Mesothelial cell of epicardium (in vitro differentiated cells): Measurements from ENCODE around the gene GRID2. TPM values are rescaled to one million over a fixed set of nuclear protein-coding genes. Genes with fewer than 3 reads are reported as not detected.

ENCODE experiments used
- DNase-seq, 2 experiments: peaks; one replicate each; pipeline ENCODE4 v3.0.0; 2021; ENCODE audit warnings: low spot score in 2 of 2; ENCODE audit not compliant: unreplicated experiment in 2 of 2
- H3K27ac Mint-ChIP-seq: 2 replicates; pipeline ENCODE4 v1.8.0; 2021; ENCODE audit warnings: mixed read lengths
- H3K27me3 Mint-ChIP-seq: 2 replicates; pipeline ENCODE4 v1.8.0; 2021; ENCODE audit warnings: low read depth, mixed read lengths
- H3K36me3 Mint-ChIP-seq: 2 replicates; pipeline ENCODE4 v1.8.0; 2021; ENCODE audit warnings: mixed read lengths
- H3K4me1 Mint-ChIP-seq: 2 replicates; pipeline ENCODE4 v1.8.0; 2021; ENCODE audit warnings: mixed read lengths
- H3K4me3 Mint-ChIP-seq: 2 replicates; pipeline ENCODE4 v1.8.0; 2021; ENCODE audit warnings: mild to moderate bottlenecking, moderate library complexity, mixed read lengths
- H3K9me3 Mint-ChIP-seq: 2 replicates; pipeline ENCODE4 v1.8.0; 2021; ENCODE audit warnings: mixed read lengths
- CTCF ChIP-seq: fragments of 200-600 bp; sonication (generic); IDR thresholded peaks from one replicate; pipeline ENCODE4 v1.5.0; 2021; ENCODE audit warnings: antibody characterized with exemption; ENCODE audit not compliant: unreplicated experiment
- total RNA-seq: library from RNA; stranded (reverse); gene quantifications from 3 replicates; pipeline ENCODE4 v1.2.1, GENCODE V29; 2021

Gene GRID2
- total RNA-seq, 1 donor from 2014 or later, result 3.1 TPM

- H3K27ac Mint-ChIP-seq, result no peak overlapping the region
- DNase-seq, result no peak
- H3K4me1 Mint-ChIP-seq, result peaks cover 20% of the 10 kb centered on the region
- peaks cover 20% of the 10 kb centered on the region for H3K27me3 Mint-ChIP-seq
- H3K9me3 Mint-ChIP-seq, result no peaks in the 10 kb centered on the region
- TF ChIP-seq CTCF, result no peak
- H3K4me3 Mint-ChIP-seq, result no peak overlapping the region
- no peaks in the 10 kb centered on the region for H3K36me3 Mint-ChIP-seq
Observed at GRCh38 chr4:93730251-93730650, 1426.5 kb downstream of the GRID2 start.

GRCh38 chr4:93730760-93731159 lies 1427.0 kb downstream of the GRID2 start:
- no peak for DNase-seq
- no peak overlapping the region for H3K4me3 Mint-ChIP-seq
- H3K27ac Mint-ChIP-seq, result no peak overlapping the region
- peaks cover 25% of the 10 kb centered on the region for H3K27me3 Mint-ChIP-seq
- H3K9me3 Mint-ChIP-seq, result no peaks in the 10 kb centered on the region
- TF ChIP-seq CTCF, result no peak
- H3K4me1 Mint-ChIP-seq, result peaks cover 20% of the 10 kb centered on the region
- no peaks in the 10 kb centered on the region for H3K36me3 Mint-ChIP-seq

GRCh38 chr4:93731456-93731855 lies 1427.7 kb downstream of the GRID2 start:
- Mint-ChIP-seq H3K9me3 (no peaks in the 10 kb centered on the region), H3K4me1 (peaks cover 20% of the 10 kb centered on the region), H3K27ac (peak overlapping the region; percentile 43), H3K36me3 (no peaks in the 10 kb centered on the region), H3K4me3 (no peak overlapping the region), H3K27me3 (peaks cover 29% of the 10 kb centered on the region)
- no peak for DNase-seq
- TF ChIP-seq CTCF, result no peak

- no peak for TF ChIP-seq CTCF
- H3K4me3 Mint-ChIP-seq, result no peak overlapping the region
- no peaks in the 10 kb centered on the region for H3K9me3 Mint-ChIP-seq
- H3K36me3 Mint-ChIP-seq, result no peaks in the 10 kb centered on the region
- H3K27me3 Mint-ChIP-seq, result peaks cover 31% of the 10 kb centered on the region
- peaks cover 20% of the 10 kb centered on the region for H3K4me1 Mint-ChIP-seq
- DNase-seq, result no peak
- H3K27ac Mint-ChIP-seq, result no peak overlapping the region
Observed at GRCh38 chr4:93732509-93732908, 1428.7 kb downstream of the GRID2 start.

- Mint-ChIP-seq H3K9me3 (peaks cover 11% of the 10 kb centered on the region), H3K4me3 (no peak overlapping the region), H3K4me1 (peaks cover 10% of the 10 kb centered on the region), H3K36me3 (no peaks in the 10 kb centered on the region), H3K27me3 (peaks cover 26% of the 10 kb centered on the region), H3K27ac (no peak overlapping the region)
- no peak for TF ChIP-seq CTCF
- DNase-seq, result no peak
Observed at GRCh38 chr4:93740890-93741289, 1437.1 kb downstream of the GRID2 start.

- Mint-ChIP-seq H3K4me1 (peaks cover 24% of the 10 kb centered on the region), H3K4me3 (no peak overlapping the region), H3K36me3 (no peaks in the 10 kb centered on the region), H3K27ac (no peak overlapping the region), H3K27me3 (peaks cover 15% of the 10 kb centered on the region), H3K9me3 (peaks cover 11% of the 10 kb centered on the region)
- TF ChIP-seq CTCF, result no peak
- no peak for DNase-seq
Observed at GRCh38 chr4:93743022-93743421, 1439.3 kb downstream of the GRID2 start.
